ENCODE results near the gene SLC4A8. TPM values are rescaled to one million over a fixed set of nuclear protein-coding genes. Genes with fewer than 3 reads are reported as not detected.

Gene SLC4A8
- total RNA-seq, 1 experiment from 2014 or later: 26.3 TPM

DNA sequence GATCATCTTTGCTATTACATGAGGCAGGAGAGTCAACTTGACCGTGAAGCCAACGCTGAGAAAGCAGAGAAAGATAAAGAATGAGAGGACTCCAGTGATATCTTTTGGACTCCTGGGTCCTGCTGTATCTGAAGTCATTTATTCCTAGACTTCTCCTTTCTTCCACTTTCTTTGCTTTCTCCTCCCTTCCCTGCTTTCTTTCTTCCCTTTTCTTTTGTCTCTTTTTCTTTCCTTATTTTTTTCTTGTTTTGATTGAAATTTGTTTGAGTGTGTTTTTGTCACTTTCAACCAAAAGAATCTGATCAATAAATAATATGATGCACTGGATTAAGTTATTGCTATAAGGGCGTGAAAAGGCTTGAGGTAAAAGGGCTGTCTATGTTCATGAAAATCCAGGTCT is 20.0 kb upstream of the SLC4A8 start:
- no peak overlapping the region for H2AK5ac ChIP-seq (ENCODE audit: insufficient read length, low read length)
- H2BK5ac ChIP-seq (ENCODE audit: insufficient read length, low read length): no peak overlapping the region
- no peak overlapping the region for H3K18ac ChIP-seq (ENCODE audit: insufficient read length, low read depth, low read length)
- Mint-ChIP-seq H3K9me3 (no peaks in the 10 kb centered on the region), H3K4me1 (peaks cover 9 to 20% of the 10 kb centered on the region in 2 experiments), H3K27me3 (ENCODE audit: low read depth) (no peaks in the 10 kb centered on the region), H3K4me3 (no peak overlapping the region), H3K27ac (no peak overlapping the region), H3K36me3 (ENCODE audit: insufficient read depth in 1 of 3, low read depth in 3 of 3) (no peaks in the 10 kb centered on the region)
- H3K79me2 ChIP-seq (ENCODE audit: insufficient read depth, low read length): no peaks in the 10 kb centered on the region
- no peaks in the 10 kb centered on the region for H3K9me3 ChIP-seq (ENCODE audit: control insufficient read depth, low read depth, low read length)
- no peak for DNase-seq
- no peaks in the 10 kb centered on the region; the same call in 1 of the 2 replicates for H3K4me1 ChIP-seq (ENCODE audit: insufficient read depth, low read length)
- H2BK12ac ChIP-seq (ENCODE audit: insufficient read length, low read depth, low read length): no peak overlapping the region
- no peak overlapping the region for H4K5ac ChIP-seq (ENCODE audit: insufficient read length, low read depth, low read length)
- no CpG with 5 or more reads among the region's 3 CpGs for WGBS (ENCODE audit: extremely low coverage, insufficient read length, low lambda C conversion rate)
- H2BK15ac ChIP-seq (ENCODE audit: low read depth, low read length): no peak overlapping the region
- no peak overlapping the region for H3K9ac ChIP-seq (ENCODE audit: extremely low read depth, insufficient read length, low read length)
- H3K27ac ChIP-seq (ENCODE audit: insufficient read length, low read depth, low read length): no peak overlapping the region
- H4K8ac ChIP-seq (replicated peaks; ENCODE audit: insufficient read length, low read depth, low read length): no peak overlapping the region
- no peak overlapping the region for H3K14ac ChIP-seq (ENCODE audit: insufficient read depth, low read length)
- H3K27me3 ChIP-seq (ENCODE audit: insufficient read depth, low read length): no peaks in the 10 kb centered on the region
- H3T11ph ChIP-seq (ENCODE audit: low read length): no peak overlapping the region
- H3K4me2 ChIP-seq (ENCODE audit: insufficient read depth, insufficient read length, low read length): no peak overlapping the region
- no peak overlapping the region for H3K56ac ChIP-seq (ENCODE audit: insufficient read length, low read depth, low read length)
- no peak overlapping the region for H2BK120ac ChIP-seq (ENCODE audit: low read depth, low read length, poor library complexity, severe bottlenecking)
- H4K91ac ChIP-seq (ENCODE audit: insufficient read length, low read depth, low read length): no peak overlapping the region
- H3K4ac ChIP-seq (ENCODE audit: low read depth, low read length): no peak overlapping the region
- no peaks in the 10 kb centered on the region for H4K20me1 ChIP-seq (ENCODE audit: control insufficient read depth, insufficient read depth, insufficient read length)
- H2AFZ ChIP-seq (ENCODE audit: low read length): no peak overlapping the region
- H3K79me1 ChIP-seq (ENCODE audit: insufficient read depth, low read depth, low read length, poor library complexity, severe bottlenecking): no peaks in the 10 kb centered on the region
- TF ChIP-seq CTCF (conservative IDR thresholded peaks at IDR 0.05): no peak
- no peak overlapping the region for H3K23ac ChIP-seq (ENCODE audit: insufficient read length, low read depth, low read length)
- no peak overlapping the region for H2BK20ac ChIP-seq (ENCODE audit: low read depth, low read length, poor library complexity, severe bottlenecking)
- no peaks in the 10 kb centered on the region for H3K23me2 ChIP-seq (ENCODE audit: insufficient read length, low read depth, low read length, poor library complexity, severe bottlenecking)

Measured in H9 (cell line).